Gastrocnemius medialis (tissue), 4 donors: ENCODE data around the gene PADI3.

ENCODE experiments used
- CTCF ChIP-seq, 5 experiments: fragments of 450-650 bp in 3 of 5; fragments of 200-600 bp in 2 of 5; sonication (generic) in 2 of 5; IDR thresholded peaks in 4 of 5; conservative IDR thresholded peaks in 1 of 5; 1 replicate in 4 of 5; 2 replicates in 1 of 5; pipeline ENCODE4 v1.5.1; 2016 to 2019; ENCODE audit warnings: antibody characterized with exemption in 5 of 5, mild to moderate bottlenecking in 3 of 5, moderate library complexity in 3 of 5
- POLR2A ChIP-seq, 2 donors: fragments of 450-650 bp; IDR thresholded peaks; one replicate each; pipeline ENCODE4 v1.6.1; 2017; ENCODE audit warnings: antibody characterized with exemption in 2 of 2, mild to moderate bottlenecking in 2 of 2, moderate library complexity in 2 of 2

- TF ChIP-seq POLR2A (IDR thresholded peaks at IDR 0.05) (no peak), CTCF (IDR thresholded peaks at IDR 0.05 in 4 of 5, conservative IDR thresholded peaks at IDR 0.05 in 1 of 5) (no peak)
These were observed 42.7 kb upstream of the PADI3 start for GRCh38 chr1:17206196-17206595.
